Stimulated activated CD8-positive, alpha-beta memory T cell treated with anti-CD3 and anti-CD28 coated beads, Interleukin-7, amount 100 ng/mL, for 4 hours (primary cell): ENCODE results near the gene TRMT44.

Source experiments
- DNase-seq, 2 donors: peaks; one replicate each; pipeline ENCODE4 v3.0.0-alpha.2; 2020; ENCODE audit warnings: low read depth in 2 of 2

TRMT44 gene

GRCh38 chr4:8435656-8436121 lies 4.9 kb upstream of the TRMT44 start:
- no peak for DNase-seq

- no peak for DNase-seq
Observed at GRCh38 chr4:8437281-8437680, 3.3 kb upstream of the TRMT44 start.

- no peak for DNase-seq
Observed at GRCh38 chr4:8438743-8439142, 1.8 kb upstream of the TRMT44 start.

GRCh38 chr4:8439168-8439567 lies 1.4 kb upstream of the TRMT44 start:
- no peak for DNase-seq

- no peak for DNase-seq
Observed at GRCh38 chr4:8439914-8440491, 574 bp upstream of the TRMT44 start.

- no peak for DNase-seq
Observed at GRCh38 chr4:8441499-8442091, 1.0 kb downstream of the TRMT44 start.

GRCh38 chr4:8442596-8443358 lies 2.2 kb downstream of the TRMT44 start:
- DNase-seq: no peak

GRCh38 chr4:8443801-8444200 lies 3.2 kb downstream of the TRMT44 start:
- no peak for DNase-seq

GRCh38 chr4:8446122-8446521 lies 5.5 kb downstream of the TRMT44 start:
- DNase-seq: no peak

- DNase-seq: no peak
Observed at GRCh38 chr4:8451440-8452182, 11.0 kb downstream of the TRMT44 start.

- DNase-seq: no peak
Observed at GRCh38 chr4:8453957-8454356, 13.4 kb downstream of the TRMT44 start.

GRCh38 chr4:8457646-8458252 lies 17.2 kb downstream of the TRMT44 start:
- no peak for DNase-seq

- DNase-seq: no peak
Observed at GRCh38 chr4:8459867-8460445, 19.4 kb downstream of the TRMT44 start.

- no peak for DNase-seq
Observed at GRCh38 chr4:8461086-8461485, 20.5 kb downstream of the TRMT44 start.

GRCh38 chr4:8461616-8462015 lies 21.0 kb downstream of the TRMT44 start:
- no peak for DNase-seq

GRCh38 chr4:8463811-8464210 lies 23.2 kb downstream of the TRMT44 start:
- DNase-seq: no peak

GRCh38 chr4:8464381-8464780 lies 23.8 kb downstream of the TRMT44 start:
- DNase-seq: no peak

- no peak for DNase-seq
Observed at GRCh38 chr4:8465615-8466611, 25.3 kb downstream of the TRMT44 start.

- DNase-seq: no peak
Observed at GRCh38 chr4:8467016-8467415, 26.4 kb downstream of the TRMT44 start.
